ENCODE results near the gene PVR.
"Not testable (repeated sequence)": the region's sequence is repeated elsewhere in the genome, so short reads cannot be mapped to it uniquely, and the experiment has no call there.

PVR gene

GRCh38 chr19:44704982-44705381, 61.3 kb downstream of the PVR start:
- H3K4me3 ChIP-seq (ENCODE audit: low read length): no peak overlapping the region
- TF ChIP-seq ZNF274 (IDR thresholded peaks at IDR 0.05; ENCODE audit: low read depth, low read length): no peak

- no peak overlapping the region for H3K4me3 ChIP-seq (ENCODE audit: low read length)
- no peak for TF ChIP-seq ZNF274 (IDR thresholded peaks at IDR 0.05; ENCODE audit: low read depth, low read length)
Observed at GRCh38 chr19:44705502-44706010, 61.8 kb downstream of the PVR start.

- H3K4me3 ChIP-seq (ENCODE audit: low read length): no peak overlapping the region
- no peak for TF ChIP-seq ZNF274 (IDR thresholded peaks at IDR 0.05; ENCODE audit: low read depth, low read length)
Observed at GRCh38 chr19:44706506-44707236, 63.0 kb downstream of the PVR start.

GRCh38 chr19:44707794-44708193, 64.1 kb downstream of the PVR start:
- H3K4me3 ChIP-seq (ENCODE audit: low read length): no peak overlapping the region
- no peak for TF ChIP-seq ZNF274 (IDR thresholded peaks at IDR 0.05; ENCODE audit: low read depth, low read length)

- H3K4me3 ChIP-seq (ENCODE audit: low read length): no peak overlapping the region
- no peak for TF ChIP-seq ZNF274 (IDR thresholded peaks at IDR 0.05; ENCODE audit: low read depth, low read length)
Observed at GRCh38 chr19:44708940-44709339, 65.2 kb downstream of the PVR start.

- not testable (repeated sequence) for H3K4me3 ChIP-seq (ENCODE audit: low read length)
Observed at GRCh38 chr19:44709434-44710266, 65.9 kb downstream of the PVR start.

GRCh38 chr19:44710483-44710882, 66.8 kb downstream of the PVR start:
- no peak for TF ChIP-seq ZNF274 (IDR thresholded peaks at IDR 0.05; ENCODE audit: low read depth, low read length)
- H3K4me3 ChIP-seq (ENCODE audit: low read length): no peak overlapping the region

- no peak overlapping the region for H3K4me3 ChIP-seq (ENCODE audit: low read length)
- TF ChIP-seq ZNF274 (IDR thresholded peaks at IDR 0.05; ENCODE audit: low read depth, low read length): no peak
Observed at GRCh38 chr19:44712864-44713515, 69.3 kb downstream of the PVR start.
